Measurements from ENCODE around the gene IGSF21.

The IGSF21 gene

GRCh38 chr1:18384059-18384458 lies 276.5 kb downstream of the IGSF21 start:
- TF ChIP-seq TEAD4 (IDR thresholded peaks at IDR 0.05) (no peak), ZBTB7A (IDR thresholded peaks at IDR 0.05; ENCODE audit: low read depth) (no peak), TAF1 (IDR thresholded peaks at IDR 0.05; ENCODE audit: low read depth) (no peak), TCF12 (IDR thresholded peaks at IDR 0.05; ENCODE audit: low read depth) (no peak), MAX (IDR thresholded peaks at IDR 0.05) (no peak), CEBPB (IDR thresholded peaks at IDR 0.05) (no peak), RAD21 (IDR thresholded peaks at IDR 0.05; ENCODE audit: low read depth) (no peak), EGR1 (IDR thresholded peaks at IDR 0.05) (no peak), REST (IDR thresholded peaks at IDR 0.05; ENCODE audit: low read depth) (no peak)

- no peak for TF ChIP-seq REST (IDR thresholded peaks at IDR 0.05; ENCODE audit: low read depth)
Observed at GRCh38 chr1:18384471-18384870, 276.9 kb downstream of the IGSF21 start.

- no peak for TF ChIP-seq FOXM1 (IDR thresholded peaks at IDR 0.05; ENCODE audit: borderline replicate concordance, low read depth)
- TF ChIP-seq REST (IDR thresholded peaks at IDR 0.05; ENCODE audit: low read depth), result no peak
- TF ChIP-seq TCF12 (IDR thresholded peaks at IDR 0.05; ENCODE audit: low read depth), result no peak
Observed at GRCh38 chr1:18385239-18385790, 277.7 kb downstream of the IGSF21 start.

GRCh38 chr1:18386591-18386990 lies 279.0 kb downstream of the IGSF21 start:
- TF ChIP-seq EP300 (IDR thresholded peaks at IDR 0.05; ENCODE audit: borderline replicate concordance), result no peak
- TF ChIP-seq TAF1 (IDR thresholded peaks at IDR 0.05; ENCODE audit: low read depth), result no peak
- TF ChIP-seq ZBTB7A (IDR thresholded peaks at IDR 0.05; ENCODE audit: low read depth), result no peak
- TF ChIP-seq FOXM1 (IDR thresholded peaks at IDR 0.05; ENCODE audit: borderline replicate concordance, low read depth), result no peak
- TF ChIP-seq TCF12 (IDR thresholded peaks at IDR 0.05; ENCODE audit: low read depth), result no peak
- no peak for TF ChIP-seq MAX (IDR thresholded peaks at IDR 0.05)
- no peak for TF ChIP-seq YY1 (IDR thresholded peaks at IDR 0.05; ENCODE audit: low read depth)
- TF ChIP-seq REST (IDR thresholded peaks at IDR 0.05; ENCODE audit: low read depth), result no peak
- no peak for TF ChIP-seq TEAD4 (IDR thresholded peaks at IDR 0.05)
- TF ChIP-seq NFIC (IDR thresholded peaks at IDR 0.05), result no peak
- no peak for TF ChIP-seq CREB1 (IDR thresholded peaks at IDR 0.05; ENCODE audit: low read depth)
- TF ChIP-seq RAD21 (IDR thresholded peaks at IDR 0.05; ENCODE audit: low read depth), result no peak
- TF ChIP-seq USF1 (IDR thresholded peaks at IDR 0.05), result no peak
- no peak for TF ChIP-seq CEBPB (IDR thresholded peaks at IDR 0.05)
- TF ChIP-seq EGR1 (IDR thresholded peaks at IDR 0.05), result no peak

All from Ishikawa (cell line).